Testis (tissue), 3 donors: ENCODE data around the gene RNASE13. TPM values are rescaled to one million over a fixed set of nuclear protein-coding genes. Genes with fewer than 3 reads are reported as not detected.

Experiments
- DNase-seq: peaks from one replicate; pipeline ENCODE4 v3.0.0-alpha.2; 2019
- H3K27ac ChIP-seq, 2 donors: fragments of 200-600 bp; sonication (generic); one replicate each; pipeline ENCODE4 v1.5.1; 2019
- H3K27me3 ChIP-seq: fragments of 200-600 bp; sonication (generic); one replicate; pipeline ENCODE4 v1.5.1; 2019
- H3K36me3 ChIP-seq: fragments of 200-600 bp; sonication (generic); one replicate; pipeline ENCODE4 v1.5.1; 2017; ENCODE audit warnings: low read depth; ENCODE audit errors: missing control alignments
- H3K4me1 ChIP-seq: fragments of 200-600 bp; sonication (generic); one replicate; pipeline ENCODE4 v1.5.1; 2019
- H3K4me3 ChIP-seq, 2 donors: fragments of 200-600 bp; sonication (generic); one replicate each; pipeline ENCODE4 v1.5.1; 2017 to 2019
- H3K9me3 ChIP-seq: fragments of 200-600 bp; sonication (generic); one replicate; pipeline ENCODE4 v1.5.1; 2017
- POLR2A ChIP-seq: fragments of 450-650 bp; IDR thresholded peaks from one replicate; pipeline ENCODE4 v1.6.1; 2017; ENCODE audit warnings: antibody characterized with exemption, mild to moderate bottlenecking, moderate library complexity
- WGBS, 2 donors: methylation state at CpG; one replicate each; pipeline ENCODE4 v1.1.5; 2018; 5-methylcytosine and 5-hydroxymethylcytosine counted together
- intact Hi-C: fragments of 100-400 bp; cut with DNase I; formaldehyde crosslinking; loops from one replicate; pipeline ENCODE4 v1.15.1; 2023; ENCODE audit warnings: low total_unique reads
- polyA plus RNA-seq: library from polyadenylated mRNA; stranded (reverse); fragments of 350-450 nt; fragmentation: Illumina TruSeq; extraction: RNeasy Lipid Tissue Mini Kit (QIAGEN cat#74804); gene quantifications from one replicate; pipeline ENCODE4 v1.2.3, GENCODE V29; 2014; ENCODE audit warnings: low read depth, low replicate concordance; ENCODE audit not compliant: insufficient read depth
- total RNA-seq, 2 donors: library from RNA; depleted of rRNA; stranded (reverse); fragments of >200 nt; gene quantifications; one replicate each; pipeline ENCODE4 v1.2.3, GENCODE V29; 2016
- TF ChIP-seq, protein P1 (sequence below), 3 experiments: fragments of 450-650 bp in 2 of 3; fragments of 200-600 bp in 1 of 3; sonication (generic) in 1 of 3; IDR thresholded peaks; one replicate each; pipeline ENCODE4 v1.5.1; 2016 to 2019; ENCODE audit warnings: antibody characterized with exemption in 3 of 3, mild to moderate bottlenecking in 2 of 3, moderate library complexity in 1 of 3

RNASE13 gene
- total and polyA plus RNA-seq, 3 donors from 2014 or later = not detected

DNA sequence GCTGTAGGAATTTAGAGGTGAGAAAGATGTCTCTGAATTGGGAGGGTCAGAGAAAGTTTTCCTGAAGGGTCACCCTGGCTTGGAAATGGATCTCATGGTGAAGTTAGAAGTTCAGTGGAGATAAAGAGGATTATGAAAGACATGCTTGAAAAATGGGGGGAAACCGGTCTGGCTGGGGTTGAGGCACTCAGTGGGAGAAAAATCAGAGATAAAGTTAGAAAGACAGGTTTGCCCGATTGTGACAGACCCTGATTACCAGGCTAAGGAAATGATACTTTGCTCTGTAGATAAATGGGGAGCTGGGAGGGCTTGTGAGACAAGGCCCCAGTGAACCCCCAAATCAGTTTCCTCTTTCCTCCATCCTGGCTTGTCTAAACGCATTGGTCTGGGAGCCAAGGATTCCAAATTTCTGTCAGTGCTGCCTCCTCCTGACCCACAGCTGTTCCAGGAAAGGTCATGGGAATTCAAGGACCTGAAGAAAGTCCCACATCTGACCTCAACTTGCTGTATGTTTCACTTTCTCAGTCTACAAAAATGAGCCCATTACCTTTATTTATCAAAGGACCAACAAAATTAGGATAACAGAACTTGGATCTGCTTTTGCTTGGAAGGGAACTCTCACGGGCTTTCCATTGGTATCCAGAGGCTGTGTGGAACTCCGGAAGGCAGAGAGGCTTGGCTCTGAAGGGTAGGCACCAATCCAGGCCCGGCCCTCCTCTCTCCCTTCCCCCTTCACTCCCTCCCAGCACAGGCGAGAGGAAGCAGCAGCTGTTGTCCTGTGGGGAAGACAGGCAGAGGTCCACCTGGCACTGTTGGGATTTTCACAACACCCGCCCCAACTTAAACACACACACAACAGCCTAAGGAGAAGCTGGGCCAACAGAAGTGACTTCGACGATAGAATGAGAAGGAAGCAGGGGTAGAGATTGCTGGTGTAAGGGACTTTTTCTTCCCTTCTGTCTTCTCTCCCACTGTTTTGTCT lies 4.1 kb upstream of the RNASE13 start:
- no peak for TF ChIP-seq POLR2A
- TF ChIP-seq, protein P1, sequence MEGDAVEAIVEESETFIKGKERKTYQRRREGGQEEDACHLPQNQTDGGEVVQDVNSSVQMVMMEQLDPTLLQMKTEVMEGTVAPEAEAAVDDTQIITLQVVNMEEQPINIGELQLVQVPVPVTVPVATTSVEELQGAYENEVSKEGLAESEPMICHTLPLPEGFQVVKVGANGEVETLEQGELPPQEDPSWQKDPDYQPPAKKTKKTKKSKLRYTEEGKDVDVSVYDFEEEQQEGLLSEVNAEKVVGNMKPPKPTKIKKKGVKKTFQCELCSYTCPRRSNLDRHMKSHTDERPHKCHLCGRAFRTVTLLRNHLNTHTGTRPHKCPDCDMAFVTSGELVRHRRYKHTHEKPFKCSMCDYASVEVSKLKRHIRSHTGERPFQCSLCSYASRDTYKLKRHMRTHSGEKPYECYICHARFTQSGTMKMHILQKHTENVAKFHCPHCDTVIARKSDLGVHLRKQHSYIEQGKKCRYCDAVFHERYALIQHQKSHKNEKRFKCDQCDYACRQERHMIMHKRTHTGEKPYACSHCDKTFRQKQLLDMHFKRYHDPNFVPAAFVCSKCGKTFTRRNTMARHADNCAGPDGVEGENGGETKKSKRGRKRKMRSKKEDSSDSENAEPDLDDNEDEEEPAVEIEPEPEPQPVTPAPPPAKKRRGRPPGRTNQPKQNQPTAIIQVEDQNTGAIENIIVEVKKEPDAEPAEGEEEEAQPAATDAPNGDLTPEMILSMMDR (IDR thresholded peaks at IDR 0.05) = no peak
- intact Hi-C loops = no loop called here
- H3K36me3 ChIP-seq = no peaks in the 10 kb centered on the region
- H3K4me3 ChIP-seq = no peak overlapping the region
- DNase-seq = peak; percentile 84
- H3K4me1 ChIP-seq = peaks cover 29% of the 10 kb centered on the region
- H3K27me3 ChIP-seq = no peaks in the 10 kb centered on the region
- peak overlapping the region in 1 of 2 donors; percentile 64 for H3K27ac ChIP-seq
- WGBS, 2 donors = 44 to 46% methylated on average over 10 of the region's 10 CpGs
- no peaks in the 10 kb centered on the region for H3K9me3 ChIP-seq

DNA sequence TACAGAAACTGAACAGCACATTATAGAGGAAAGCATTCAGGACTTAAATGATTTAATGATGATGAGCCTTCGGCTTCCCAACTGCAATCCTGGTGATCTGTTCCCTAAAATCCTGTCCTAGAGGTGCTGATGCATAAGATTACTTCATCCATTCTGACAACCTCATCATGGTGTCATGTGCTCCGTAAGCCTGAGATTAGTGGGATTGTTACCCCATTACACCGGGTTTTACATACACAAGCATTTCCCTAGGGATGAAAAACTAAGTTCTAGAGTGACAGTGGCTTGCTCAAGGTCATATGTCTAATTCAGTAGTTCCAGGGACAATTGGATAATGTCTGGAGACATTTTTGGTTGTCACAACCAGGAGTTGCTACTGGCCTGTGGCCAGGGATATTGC lies 2.5 kb upstream of the RNASE13 start:
- DNase-seq = no peak
- TF ChIP-seq POLR2A = no peak
- TF ChIP-seq, protein P1 (IDR thresholded peaks at IDR 0.05) = no peak
- intact Hi-C loops = no loop called here
- Histone ChIP-seq H3K9me3 (no peaks in the 10 kb centered on the region), H3K4me1 (peaks cover 29% of the 10 kb centered on the region), H3K27me3 (no peaks in the 10 kb centered on the region), H3K4me3 (no peak overlapping the region), H3K27ac (peak overlapping the region in 1 of 2 donors; percentile 21), H3K36me3 (no peaks in the 10 kb centered on the region)
- 80 to 86% methylated on average over 3 of the region's 3 CpGs for WGBS, 2 donors

DNA sequence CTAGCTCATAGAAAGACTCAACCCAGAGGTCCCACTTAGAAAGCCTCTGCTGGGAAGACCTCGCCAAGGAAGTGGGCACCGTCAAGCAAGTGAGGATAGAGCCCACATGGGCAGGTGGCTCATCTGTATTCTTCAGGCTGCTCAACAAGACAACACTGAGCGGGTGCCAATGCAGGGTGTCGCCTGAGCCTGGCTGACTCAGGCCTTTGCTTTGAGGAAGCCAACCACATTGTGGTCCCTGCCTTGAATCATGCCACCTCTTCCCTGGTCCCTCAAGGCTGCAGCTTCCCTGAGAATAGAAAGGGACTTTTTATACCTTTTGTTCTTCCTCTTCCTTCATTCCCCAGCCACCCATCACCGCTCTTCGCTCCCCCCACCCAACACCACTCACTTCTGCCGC lies 2.1 kb upstream of the RNASE13 start:
- TF ChIP-seq POLR2A = no peak
- TF ChIP-seq, protein P1 (IDR thresholded peaks at IDR 0.05) = no peak
- Histone ChIP-seq H3K9me3 (no peaks in the 10 kb centered on the region), H3K4me3 (no peak overlapping the region), H3K4me1 (peaks cover 29% of the 10 kb centered on the region), H3K27ac (peak overlapping the region in 1 of 2 donors; percentile 21), H3K27me3 (no peaks in the 10 kb centered on the region), H3K36me3 (no peaks in the 10 kb centered on the region)
- WGBS, 2 donors = 91 to 92% methylated on average over 7 of the region's 7 CpGs
- intact Hi-C loops = no loop called here
- DNase-seq = no peak

DNA sequence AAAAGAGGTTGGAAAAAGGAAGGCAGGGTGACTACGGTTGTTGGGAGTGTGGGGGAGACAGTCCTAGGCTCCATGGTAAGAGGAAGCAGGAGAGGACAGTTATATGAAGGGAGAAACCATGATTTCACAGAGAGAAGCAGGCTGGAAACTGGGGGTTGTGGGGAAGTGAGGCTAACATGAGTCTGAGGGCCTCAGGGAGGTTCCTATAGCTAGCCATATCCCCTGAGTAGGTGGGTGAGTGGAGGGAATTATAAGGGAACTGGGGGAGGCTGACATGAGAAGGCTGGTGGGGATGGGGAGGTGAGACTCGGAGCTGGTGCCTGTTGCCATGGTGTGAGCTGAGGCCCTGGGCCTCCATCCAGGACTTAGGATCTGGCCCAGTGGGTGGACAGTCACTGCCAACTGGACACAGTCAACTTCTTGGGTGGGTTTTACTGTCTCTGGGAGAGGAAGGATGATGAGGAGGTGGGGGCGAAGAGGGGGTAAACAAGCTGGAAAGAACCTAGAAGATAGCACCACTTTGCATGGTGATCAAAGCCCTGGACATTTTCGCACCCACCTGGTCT lies 1.4 kb downstream of the RNASE13 start:
- no peak overlapping the region for H3K4me3 ChIP-seq
- no peaks in the 10 kb centered on the region for H3K9me3 ChIP-seq
- 81 to 82% methylated on average over 4 of the region's 4 CpGs for WGBS, 2 donors
- TF ChIP-seq, protein P1 (IDR thresholded peaks at IDR 0.05) = no peak
- no peak for TF ChIP-seq POLR2A
- intact Hi-C loops = no loop called here
- H3K27ac ChIP-seq = no peak overlapping the region
- H3K36me3 ChIP-seq = no peaks in the 10 kb centered on the region
- DNase-seq = no peak
- H3K27me3 ChIP-seq = no peaks in the 10 kb centered on the region
- H3K4me1 ChIP-seq = peaks cover 20% of the 10 kb centered on the region
